Upper lobe of left lung (tissue), 4 donors: Measurements from ENCODE around the gene CYP3A5.

Source experiments
- EP300 ChIP-seq, 4 donors: sonication (generic); formaldehyde crosslinking; IDR thresholded peaks; one replicate each; pipeline ENCODE4 v1.5.1; 2017; ENCODE audit warnings: antibody characterized with exemption in 4 of 4, control low read depth in 2 of 4
- POLR2A ChIP-seq, 4 donors: fragments of 450-650 bp; IDR thresholded peaks; one replicate each; pipeline ENCODE4 v1.5.1; 2016 to 2017; ENCODE audit warnings: antibody characterized with exemption in 4 of 4, mild to moderate bottlenecking in 2 of 4
- POLR2AphosphoS5 ChIP-seq, 2 donors: sonication (generic); formaldehyde crosslinking; IDR thresholded peaks; one replicate each; pipeline ENCODE4 v1.5.1; 2017; ENCODE audit warnings: antibody characterized with exemption in 2 of 2
- TF ChIP-seq, protein P1 (sequence below), 6 experiments: fragments of 450-650 bp in 4 of 6; fragments of 200-600 bp in 2 of 6; sonication (generic) in 2 of 6; IDR thresholded peaks; one replicate each; pipeline ENCODE4 v1.5.1; 2016 to 2019; ENCODE audit warnings: antibody characterized with exemption in 6 of 6

DNA sequence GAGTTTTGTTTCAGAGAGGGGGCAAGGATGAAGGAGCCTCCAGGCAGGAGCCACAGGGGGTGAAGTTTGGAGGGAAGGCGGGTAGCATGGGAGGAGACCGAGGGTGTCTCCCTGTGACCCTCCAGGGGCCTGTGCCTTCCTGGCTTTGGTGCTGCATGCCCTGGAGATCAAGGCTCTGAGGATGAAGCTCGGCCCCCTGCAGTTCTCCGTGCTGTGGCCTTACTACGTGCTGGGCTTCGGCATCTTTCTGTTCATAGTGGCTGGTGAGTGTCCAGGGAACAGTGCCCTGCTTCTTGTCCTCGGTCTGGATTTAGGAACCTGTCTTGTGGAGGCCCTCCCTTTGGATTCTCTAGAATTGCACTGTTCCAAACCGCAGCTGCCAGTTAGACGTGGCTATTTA, 72.2 kb downstream of the CYP3A5 start:
- TF ChIP-seq EP300 (IDR thresholded peaks at IDR 0.05) = no peak
- TF ChIP-seq, protein P1, sequence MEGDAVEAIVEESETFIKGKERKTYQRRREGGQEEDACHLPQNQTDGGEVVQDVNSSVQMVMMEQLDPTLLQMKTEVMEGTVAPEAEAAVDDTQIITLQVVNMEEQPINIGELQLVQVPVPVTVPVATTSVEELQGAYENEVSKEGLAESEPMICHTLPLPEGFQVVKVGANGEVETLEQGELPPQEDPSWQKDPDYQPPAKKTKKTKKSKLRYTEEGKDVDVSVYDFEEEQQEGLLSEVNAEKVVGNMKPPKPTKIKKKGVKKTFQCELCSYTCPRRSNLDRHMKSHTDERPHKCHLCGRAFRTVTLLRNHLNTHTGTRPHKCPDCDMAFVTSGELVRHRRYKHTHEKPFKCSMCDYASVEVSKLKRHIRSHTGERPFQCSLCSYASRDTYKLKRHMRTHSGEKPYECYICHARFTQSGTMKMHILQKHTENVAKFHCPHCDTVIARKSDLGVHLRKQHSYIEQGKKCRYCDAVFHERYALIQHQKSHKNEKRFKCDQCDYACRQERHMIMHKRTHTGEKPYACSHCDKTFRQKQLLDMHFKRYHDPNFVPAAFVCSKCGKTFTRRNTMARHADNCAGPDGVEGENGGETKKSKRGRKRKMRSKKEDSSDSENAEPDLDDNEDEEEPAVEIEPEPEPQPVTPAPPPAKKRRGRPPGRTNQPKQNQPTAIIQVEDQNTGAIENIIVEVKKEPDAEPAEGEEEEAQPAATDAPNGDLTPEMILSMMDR (IDR thresholded peaks at IDR 0.05) = no peak
- no peak for TF ChIP-seq POLR2AphosphoS5 (IDR thresholded peaks at IDR 0.05)
- TF ChIP-seq POLR2A (IDR thresholded peaks at IDR 0.05) = no peak
